Adrenal gland (tissue), 5 donors: Measurements from ENCODE around the gene DOK1.

Source experiments
- CTCF ChIP-seq, 6 experiments: fragments of 450-650 bp in 4 of 6; fragments of 200-600 bp in 2 of 6; sonication (generic) in 1 of 6; IDR thresholded peaks; 1 replicate in 5 of 6; 2 replicates in 1 of 6; pipeline versions ENCODE4 v1.5.1 to v1.8.0; 2016 to 2021; ENCODE audit warnings: antibody characterized with exemption in 6 of 6, mild to moderate bottlenecking in 2 of 6, moderate library complexity in 1 of 6
- POLR2A ChIP-seq, 2 donors: fragments of 450-650 bp; IDR thresholded peaks; one replicate each; pipeline ENCODE4 v1.6.1; 2017; ENCODE audit warnings: antibody characterized with exemption in 2 of 2, mild to moderate bottlenecking in 2 of 2, moderate library complexity in 1 of 2
- donor health status: DM: no; HTN: no; CAD: no.

GRCh38 chr2:74567881-74568280 is 13.4 kb downstream of the DOK1 start:
- TF ChIP-seq CTCF (IDR thresholded peaks at IDR 0.05) (no peak), POLR2A (IDR thresholded peaks at IDR 0.05) (no peak)
